Measurements from ENCODE around the gene MBD1.
"Not testable (repeated sequence)": the region's sequence is repeated elsewhere in the genome, so short reads cannot be mapped to it uniquely, and the experiment has no call there.

MBD1 gene

DNA sequence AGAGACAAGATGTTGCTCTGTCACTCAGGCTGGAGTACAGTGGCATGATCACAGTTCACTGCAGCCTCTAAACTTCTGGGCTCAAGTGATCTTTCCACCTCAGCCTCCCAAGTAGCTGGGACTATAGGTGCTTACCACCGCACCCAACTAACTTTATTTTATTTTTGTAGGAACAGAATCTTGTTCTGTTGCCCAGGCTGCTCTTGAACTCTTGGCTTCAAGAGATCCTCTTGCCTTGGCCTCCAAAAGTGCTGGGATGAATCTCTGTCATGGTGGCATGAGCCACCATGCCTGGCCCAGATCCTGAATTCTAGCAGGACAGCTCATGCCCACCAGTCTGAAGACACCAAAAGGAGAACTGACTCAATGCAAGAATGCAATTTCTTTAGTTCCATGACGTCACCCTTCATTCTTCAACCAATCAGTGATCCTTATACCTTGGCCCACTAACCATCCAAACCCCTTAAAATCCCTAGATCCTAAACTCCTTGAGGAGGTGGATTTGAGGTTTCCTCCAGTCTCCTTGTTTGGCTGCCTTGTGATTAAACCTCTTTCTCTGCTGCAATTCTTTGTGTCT lies 31.8 kb upstream of the MBD1 start:
- TF ChIP-seq CTCF (conservative IDR thresholded peaks at IDR 0.05; ENCODE audit: low read depth, low read length): no peak
- no peak for DNase-seq (ENCODE audit: low read depth)
- no peak overlapping the region for H3K4me3 ChIP-seq (ENCODE audit: low read depth, low read length)

- no peak overlapping the region for H3K4me3 ChIP-seq (ENCODE audit: low read depth, low read length)
- no peak for DNase-seq (ENCODE audit: low read depth)
- no peak for TF ChIP-seq CTCF (conservative IDR thresholded peaks at IDR 0.05; ENCODE audit: low read depth, low read length)
These were observed 31.1 kb upstream of the MBD1 start for GRCh38 chr18:50312296-50313030.

DNA sequence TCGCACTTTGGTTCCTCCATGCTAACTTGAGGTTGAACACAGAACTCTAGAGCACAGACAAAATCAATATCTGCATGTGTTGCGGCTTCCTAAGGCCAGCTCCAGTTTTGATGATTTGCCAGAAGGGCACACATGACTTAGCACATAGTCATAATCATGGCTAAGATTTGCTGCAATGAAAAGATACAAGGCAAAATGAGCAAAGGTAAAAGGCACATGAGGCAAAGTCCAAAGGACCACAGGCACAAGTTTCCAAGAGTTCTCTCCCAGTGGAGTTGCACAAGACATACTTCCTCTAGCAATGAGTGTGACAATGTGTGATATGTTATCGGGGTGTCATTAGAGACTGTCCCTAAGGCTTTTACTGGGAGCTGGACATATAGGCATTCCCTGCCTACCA lies 30.3 kb upstream of the MBD1 start:
- no peak for DNase-seq (ENCODE audit: low read depth)

DNA sequence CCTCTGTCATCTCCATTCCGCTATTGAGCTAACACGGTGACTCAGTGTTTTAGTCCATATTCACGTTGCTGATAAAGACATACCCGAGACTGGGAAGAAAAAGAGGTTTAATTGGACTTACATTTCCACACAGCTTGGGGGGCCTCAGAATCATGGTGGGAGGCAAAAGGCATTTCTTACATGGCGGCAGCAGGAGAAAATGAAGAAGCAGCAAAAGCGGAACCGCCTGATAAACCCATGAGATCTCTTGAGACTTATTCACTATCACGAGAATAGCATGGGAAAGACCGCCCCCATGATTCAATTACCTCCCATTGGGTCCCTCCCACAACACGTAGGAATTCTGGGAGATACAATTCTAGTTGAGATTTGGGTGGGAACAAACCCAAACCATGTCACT lies 28.8 kb upstream of the MBD1 start:
- no peak for TF ChIP-seq CTCF (conservative IDR thresholded peaks at IDR 0.05; ENCODE audit: low read depth, low read length)
- no peak for DNase-seq (ENCODE audit: low read depth)
- no peak overlapping the region for H3K4me3 ChIP-seq (ENCODE audit: low read depth, low read length)

More for the DNA sequence above, 30.3 kb upstream of the MBD1 start:
- TF ChIP-seq CTCF (conservative IDR thresholded peaks at IDR 0.05; ENCODE audit: low read depth, low read length): no peak
- H3K4me3 ChIP-seq (ENCODE audit: low read depth, low read length): no peak overlapping the region

DNA sequence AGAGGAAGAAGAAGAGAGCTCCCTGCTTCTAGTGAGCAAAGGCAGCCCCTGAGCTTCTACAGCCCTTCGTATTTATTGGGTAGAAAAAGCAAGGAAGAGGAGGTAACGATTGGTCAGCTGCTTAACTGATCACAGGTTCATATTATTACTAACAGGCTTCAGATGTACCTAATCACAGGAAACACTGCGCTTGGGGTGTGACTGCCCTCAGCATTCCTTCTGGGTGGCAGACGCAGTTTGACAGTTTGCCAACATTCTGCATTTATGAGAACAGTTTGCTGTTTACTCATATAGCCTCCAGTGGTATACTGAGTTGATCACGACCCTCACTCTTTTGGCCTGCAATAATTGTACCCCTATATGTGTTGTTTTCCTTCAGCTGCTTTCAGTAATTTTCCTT lies 27.5 kb upstream of the MBD1 start:
- H3K4me3 ChIP-seq (ENCODE audit: low read depth, low read length); DNase-seq (ENCODE audit: low read depth): not testable (repeated sequence)

GRCh38 chr18:50307738-50308470 lies 26.6 kb upstream of the MBD1 start:
- no peak for TF ChIP-seq CTCF (conservative IDR thresholded peaks at IDR 0.05; ENCODE audit: low read depth, low read length)
- DNase-seq (ENCODE audit: low read depth): peak; percentile 96
- H3K4me3 ChIP-seq (ENCODE audit: low read depth, low read length): peak overlapping the region; percentile 66

- DNase-seq (ENCODE audit: low read depth): no peak
- peak overlapping the region; percentile 66 for H3K4me3 ChIP-seq (ENCODE audit: low read depth, low read length)
- no peak for TF ChIP-seq CTCF (conservative IDR thresholded peaks at IDR 0.05; ENCODE audit: low read depth, low read length)
These were observed 26.0 kb upstream of the MBD1 start for GRCh38 chr18:50307400-50307737.
